HEK293 (cell line): ENCODE results near the gene RHOJ.

ENCODE experiments used
- CTCF ChIA-PET: fragments of 350-600 bp; formaldehyde crosslinking; extraction: SDS; loops from one replicate; lab custom pipeline; 2021; ENCODE audit warnings: antibody characterized with exemption; lab: Yijun Ruan, JAX
- POLR2A ChIA-PET: fragments of 300-600 bp; formaldehyde crosslinking; extraction: SDS; loops from one replicate; lab custom pipeline; 2020; ENCODE audit warnings: antibody characterized with exemption, inconsistent platforms; lab: Yijun Ruan, JAX
- H3K27ac ChIP-seq: fragments of 200-500 bp; sonication (Bioruptor generic); 2 replicates; pipeline ENCODE4 v1.5.1; 2014; ENCODE audit warnings: low read depth, low read length, control low read depth, inconsistent platforms; ENCODE audit errors: extremely low read depth
- H3K36me3 ChIP-seq, 2 experiments: fragments of 200-500 bp in 1 of 2; sonication (Bioruptor generic) in 1 of 2; 1 replicate in 1 of 2; 2 replicates in 1 of 2; pipeline ENCODE4 v1.5.1; 2014 to 2017; ENCODE audit warnings: inconsistent platforms in 2 of 2, low read length in 2 of 2; ENCODE audit not compliant: control insufficient read depth in 2 of 2, insufficient read depth in 1 of 2
- H3K4me1 ChIP-seq: fragments of 200-500 bp; sonication (Bioruptor generic); 2 replicates; pipeline ENCODE4 v1.5.1; 2014; ENCODE audit warnings: mild to moderate bottlenecking, low read length, inconsistent platforms; ENCODE audit not compliant: control insufficient read depth, insufficient read depth
- H3K4me3 ChIP-seq: 2 replicates; pipeline ENCODE4 v1.5.1; 2011; ENCODE audit warnings: low read depth, mild to moderate bottlenecking, control low read depth, low read length, moderate library complexity
- H3K9me3 ChIP-seq: fragments of 200-500 bp; sonication (Bioruptor generic); 2 replicates; pipeline ENCODE4 v1.5.1; 2014; ENCODE audit warnings: low read depth, low read length, inconsistent platforms; ENCODE audit not compliant: control insufficient read depth, insufficient read depth
- KLF1 ChIP-seq: fragments of 450-650 bp; formaldehyde crosslinking; IDR thresholded peaks from 2 replicates; pipeline ENCODE4 v1.5.1; 2016; ENCODE audit warnings: missing biosample characterization, missing genetic modification characterization
- PRDM6 ChIP-seq: fragments of 450-650 bp; formaldehyde crosslinking; IDR thresholded peaks from 2 replicates; pipeline ENCODE4 v1.5.1; 2017; ENCODE audit warnings: missing biosample characterization, missing genetic modification characterization
- REPIN1 ChIP-seq: fragments of 450-650 bp; formaldehyde crosslinking; IDR thresholded peaks from 2 replicates; pipeline ENCODE4 v1.5.1; 2017; ENCODE audit warnings: missing biosample characterization, missing genetic modification characterization, low read depth
- SP7 ChIP-seq: fragments of 450-650 bp; formaldehyde crosslinking; IDR thresholded peaks from 2 replicates; pipeline ENCODE4 v1.5.1; 2016; ENCODE audit warnings: missing biosample characterization, missing genetic modification characterization
- YY2 ChIP-seq: fragments of 450-650 bp; formaldehyde crosslinking; IDR thresholded peaks from 2 replicates; pipeline ENCODE4 v1.5.1; 2016; ENCODE audit warnings: missing biosample characterization, missing genetic modification characterization
- ZBTB10 ChIP-seq: fragments of 450-650 bp; formaldehyde crosslinking; IDR thresholded peaks from 2 replicates; pipeline ENCODE4 v1.5.1; 2016; ENCODE audit warnings: missing biosample characterization, missing genetic modification characterization
- ZBTB48 ChIP-seq: fragments of 450-650 bp; formaldehyde crosslinking; IDR thresholded peaks from 2 replicates; pipeline ENCODE4 v1.5.1; 2016; ENCODE audit warnings: missing biosample characterization, missing genetic modification characterization
- ZEB2 ChIP-seq: fragments of 450-650 bp; formaldehyde crosslinking; IDR thresholded peaks from 2 replicates; pipeline ENCODE4 v1.5.1; 2016; ENCODE audit warnings: missing biosample characterization, missing genetic modification characterization
- ZFP41 ChIP-seq: fragments of 450-650 bp; formaldehyde crosslinking; IDR thresholded peaks from 2 replicates; pipeline ENCODE4 v1.5.1; 2016; ENCODE audit warnings: missing biosample characterization, missing genetic modification characterization, borderline replicate concordance
- ZNF133 ChIP-seq: fragments of 450-650 bp; formaldehyde crosslinking; IDR thresholded peaks from 2 replicates; pipeline ENCODE4 v1.5.1; 2016; ENCODE audit warnings: missing biosample characterization, missing genetic modification characterization
- ZNF280D ChIP-seq: fragments of 450-650 bp; formaldehyde crosslinking; IDR thresholded peaks from 2 replicates; pipeline ENCODE4 v1.5.1; 2016; ENCODE audit warnings: missing biosample characterization, missing genetic modification characterization
- ZNF324 ChIP-seq: fragments of 450-650 bp; formaldehyde crosslinking; IDR thresholded peaks from 2 replicates; pipeline ENCODE4 v1.5.1; 2016; ENCODE audit warnings: missing biosample characterization, missing genetic modification characterization
- ZNF362 ChIP-seq: fragments of 450-650 bp; formaldehyde crosslinking; IDR thresholded peaks from 2 replicates; pipeline ENCODE4 v1.5.1; 2016; ENCODE audit warnings: missing biosample characterization, missing genetic modification characterization
- ZNF404 ChIP-seq: fragments of 450-650 bp; formaldehyde crosslinking; IDR thresholded peaks from 2 replicates; pipeline ENCODE4 v1.5.1; 2017; ENCODE audit warnings: missing biosample characterization, missing genetic modification characterization
- ZNF558 ChIP-seq: fragments of 450-650 bp; formaldehyde crosslinking; IDR thresholded peaks from 2 replicates; pipeline ENCODE4 v1.5.1; 2016; ENCODE audit warnings: missing biosample characterization, missing genetic modification characterization
- ZNF571 ChIP-seq: fragments of 450-650 bp; formaldehyde crosslinking; IDR thresholded peaks from 2 replicates; pipeline ENCODE4 v1.5.0; 2017; ENCODE audit warnings: missing biosample characterization, missing genetic modification characterization
- ZNF610 ChIP-seq: fragments of 450-650 bp; formaldehyde crosslinking; IDR thresholded peaks from 2 replicates; pipeline ENCODE4 v1.5.1; 2016; ENCODE audit warnings: missing biosample characterization, missing genetic modification characterization, borderline replicate concordance
- ZNF664 ChIP-seq: fragments of 450-650 bp; formaldehyde crosslinking; IDR thresholded peaks from 2 replicates; pipeline ENCODE4 v1.5.1; 2016; ENCODE audit warnings: missing biosample characterization, missing genetic modification characterization
- ZNF830 ChIP-seq: fragments of 450-650 bp; IDR thresholded peaks from 2 replicates; pipeline ENCODE4 v1.5.0; 2018; ENCODE audit warnings: missing biosample characterization, missing genetic modification characterization, low read depth, mild to moderate bottlenecking, moderate library complexity
- ZNF843 ChIP-seq: fragments of 450-650 bp; formaldehyde crosslinking; IDR thresholded peaks from 2 replicates; pipeline ENCODE4 v1.5.1; 2016; ENCODE audit warnings: missing biosample characterization, missing genetic modification characterization

Gene RHOJ

GRCh38 chr14:63273717-63274655 is 69.7 kb downstream of the RHOJ start:
- Histone ChIP-seq H3K4me3 (no peak overlapping the region), H3K27ac (no peak overlapping the region), H3K9me3 (no peaks in the 10 kb centered on the region), H3K36me3 (no peaks in the 10 kb centered on the region), H3K4me1 (no peaks in the 10 kb centered on the region)
- TF ChIP-seq ZEB2 (tag by site-specific recombination) (no peak), KLF1 (tag by site-specific recombination) (no peak), SP7 (tag by site-specific recombination) (no peak), REPIN1 (tag by site-specific recombination) (no peak), ZNF664 (tag by site-specific recombination) (no peak), YY2 (no peak), ZNF610 (no peak), ZNF133 (tag by site-specific recombination) (no peak), ZNF558 (tag by site-specific recombination) (no peak), ZNF571 (tag by site-specific recombination) (no peak), ZBTB10 (tag by site-specific recombination) (no peak), ZBTB48 (no peak), ZNF404 (tag by site-specific recombination) (no peak), ZNF280D (tag by site-specific recombination) (no peak), PRDM6 (tag by site-specific recombination) (no peak), ZNF843 (tag by site-specific recombination) (no peak), ZNF830 (no peak), ZNF362 (tag by site-specific recombination) (no peak), ZFP41 (tag by site-specific recombination) (no peak), ZNF324 (no peak)
- POLR2A ChIA-PET: no interaction called here
- CTCF ChIA-PET: interaction anchor here (0.5 to 4.5 kb wide), 3 partner anchors 100 to 1345 kb away, joined by 3 to 29 read pairs (median 3); no protein-coding TSS in a partner anchor
